GM18873 (cell line): ENCODE results near the gene SHTN1.

ENCODE experiments used
- ATAC-seq: cut with Tn5 transposase; IDR thresholded peaks from one replicate; pipeline ENCODE4 v1.9.1; 2021; ENCODE audit warnings: mild to moderate bottlenecking, moderate library complexity, moderate number of reproducible peaks; ENCODE audit not compliant: unreplicated experiment, low FRiP score

The SHTN1 gene

DNA sequence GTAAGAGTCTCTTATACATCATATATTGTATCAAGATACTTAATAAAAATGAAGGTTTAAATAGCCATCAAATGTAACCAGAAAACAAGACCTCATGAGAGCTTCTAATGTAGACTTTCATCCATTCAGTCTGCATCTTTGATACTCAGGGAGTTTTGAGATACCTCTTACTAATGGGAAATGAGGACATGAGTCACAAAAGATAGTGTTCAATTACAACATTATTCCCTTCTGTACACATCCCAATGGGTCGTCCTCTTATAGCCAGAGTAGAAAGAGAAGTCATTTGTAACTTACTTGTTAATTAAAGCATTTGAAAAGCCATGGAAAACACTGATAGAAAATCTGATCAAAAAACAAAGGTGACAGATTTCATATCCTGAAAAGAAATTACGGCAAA, 19.4 kb downstream of the SHTN1 start:
- ATAC-seq: no peak

- ATAC-seq: no peak
These were observed 20.6 kb downstream of the SHTN1 start for GRCh38 chr10:116984202-116984990.

- ATAC-seq: no peak
These were observed 24.9 kb downstream of the SHTN1 start for GRCh38 chr10:116980041-116980440.

GRCh38 chr10:116978901-116979300, 26.1 kb downstream of the SHTN1 start:
- ATAC-seq: no peak

GRCh38 chr10:116974456-116975005, 30.5 kb downstream of the SHTN1 start:
- ATAC-seq: no peak

DNA sequence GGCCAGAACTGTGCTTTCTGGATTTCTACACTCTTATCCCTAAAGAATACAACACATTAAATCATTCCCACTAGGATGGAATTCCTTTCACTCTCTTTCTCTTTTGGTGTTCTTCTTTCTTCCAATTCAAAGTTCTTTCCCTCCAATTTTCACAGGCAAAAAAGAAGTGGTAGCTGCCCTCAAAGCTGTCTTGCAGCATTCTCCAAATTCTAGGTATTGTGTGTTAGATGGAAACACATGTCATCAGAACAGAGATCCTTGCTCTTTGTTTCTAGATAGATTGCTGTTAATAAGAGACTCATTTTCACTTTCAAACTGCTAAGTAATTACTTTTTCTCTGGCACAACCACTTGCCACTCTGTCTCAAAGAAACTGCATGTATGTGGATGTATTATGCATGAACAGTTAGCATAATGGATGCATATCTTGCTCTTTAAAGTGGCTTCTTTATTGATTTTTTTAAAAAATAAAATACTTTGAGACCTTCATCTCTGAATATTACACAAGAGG, 31.0 kb downstream of the SHTN1 start:
- no peak for ATAC-seq

GRCh38 chr10:116973371-116973905, 31.5 kb downstream of the SHTN1 start:
- no peak for ATAC-seq

GRCh38 chr10:116972131-116972530, 32.9 kb downstream of the SHTN1 start:
- ATAC-seq: no peak

GRCh38 chr10:116970050-116970449, 34.9 kb downstream of the SHTN1 start:
- no peak for ATAC-seq

DNA sequence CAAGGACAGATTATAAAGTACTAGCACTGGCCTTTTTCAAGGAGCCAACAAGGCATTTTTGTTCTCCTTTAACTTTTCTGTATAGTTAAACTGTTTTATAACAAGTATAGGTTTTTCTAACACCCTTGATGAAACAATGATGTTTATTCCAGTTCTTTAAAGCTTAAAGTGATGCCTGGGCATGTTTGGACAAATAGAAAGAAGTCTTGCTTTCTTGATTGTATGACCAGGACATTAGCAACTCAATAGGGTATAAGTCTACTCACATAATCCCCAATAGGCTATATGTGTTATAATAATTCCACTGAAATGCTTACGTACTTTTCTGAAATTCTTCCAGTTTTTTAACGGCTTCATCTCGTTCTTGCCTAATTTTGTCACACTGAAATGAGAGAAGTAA, 36.7 kb downstream of the SHTN1 start:
- ATAC-seq: no peak

DNA sequence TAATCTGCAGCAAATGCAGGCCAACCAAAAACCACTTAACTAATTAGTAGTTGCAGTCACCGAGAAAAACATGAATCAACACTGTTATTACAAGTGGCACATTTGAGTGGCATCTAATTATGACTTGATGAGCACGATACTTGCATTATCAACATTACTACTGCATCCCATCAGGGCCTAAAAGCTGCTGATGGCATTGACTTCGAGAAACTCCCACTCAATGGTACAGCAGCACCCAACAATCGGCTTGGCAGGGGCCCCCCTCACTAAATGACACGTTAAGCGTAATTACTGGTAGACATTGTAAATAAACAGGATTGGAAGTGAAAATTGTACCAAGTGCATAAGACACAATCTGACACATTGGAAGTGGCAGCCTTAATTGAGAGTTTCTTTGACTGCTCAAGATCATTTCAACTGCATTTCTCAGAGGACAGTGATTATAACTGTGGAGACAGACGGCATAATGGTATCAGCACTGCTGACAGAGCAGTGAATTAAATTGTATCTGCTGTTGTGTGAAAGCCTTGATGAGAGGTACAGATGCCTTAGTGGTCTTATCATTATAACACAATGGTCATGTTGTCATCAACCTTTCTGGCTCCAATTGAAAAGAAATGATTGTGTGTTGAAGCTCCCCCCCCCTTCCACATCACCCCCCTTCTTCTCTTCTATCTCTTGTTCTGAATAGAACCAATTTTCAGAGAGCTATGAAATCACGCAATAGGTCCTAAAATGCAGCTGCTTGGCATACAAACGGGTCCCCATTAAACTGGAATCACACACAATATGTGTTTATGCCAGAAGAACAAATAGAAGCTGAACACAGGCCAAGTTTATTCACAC, 43.4 kb downstream of the SHTN1 start:
- ATAC-seq: no peak

GRCh38 chr10:116960066-116960776, 44.8 kb downstream of the SHTN1 start:
- ATAC-seq: no peak

- no peak for ATAC-seq
These were observed 52.3 kb downstream of the SHTN1 start for GRCh38 chr10:116952729-116953128.

DNA sequence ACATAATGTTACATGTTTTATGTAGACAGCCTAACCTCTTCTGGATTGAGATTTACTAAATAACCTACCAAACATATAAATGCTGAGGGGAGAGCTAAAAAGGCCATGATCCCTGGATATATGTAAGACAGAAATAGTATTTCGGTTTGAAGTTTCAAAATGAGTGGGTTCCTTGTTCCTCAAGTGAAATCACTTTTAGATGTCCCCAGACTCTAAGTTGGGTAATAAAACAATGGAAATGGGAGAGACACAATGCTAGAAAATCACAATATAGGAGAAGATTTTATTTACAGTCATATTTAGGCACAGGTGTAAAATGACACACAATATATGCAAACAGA, 56.5 kb downstream of the SHTN1 start:
- ATAC-seq: no peak

DNA sequence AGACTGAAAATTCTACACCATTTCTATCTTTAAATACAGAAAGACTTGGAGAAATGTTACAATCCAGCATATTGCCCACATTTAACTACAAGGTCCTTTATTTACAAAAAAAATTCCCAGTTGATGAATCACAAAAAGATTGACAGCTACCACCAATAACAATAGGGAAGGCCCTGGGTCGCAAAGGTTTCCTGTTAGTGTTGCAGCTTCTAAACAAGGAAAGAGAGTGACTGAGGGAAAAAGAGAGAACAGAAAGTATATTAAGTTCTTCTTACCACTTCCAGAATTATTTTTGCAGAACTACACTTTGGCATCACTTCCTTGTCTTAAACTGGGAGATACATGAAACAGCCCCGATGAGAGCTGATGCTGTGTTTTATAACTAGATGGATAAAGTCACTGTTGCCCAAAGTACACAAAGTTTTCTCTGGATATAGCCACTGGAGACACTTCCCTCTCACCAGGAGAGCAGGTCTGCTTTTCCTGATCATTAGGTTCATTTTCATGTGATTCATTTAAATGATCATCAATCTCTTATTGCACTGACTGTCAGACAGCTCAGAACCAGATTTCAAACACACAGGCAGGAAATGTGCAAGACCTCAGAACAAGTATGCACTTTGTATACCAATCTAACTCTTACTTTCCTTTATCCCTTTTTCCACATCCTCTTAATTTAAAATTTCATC, 57.0 kb downstream of the SHTN1 start:
- no peak for ATAC-seq

DNA sequence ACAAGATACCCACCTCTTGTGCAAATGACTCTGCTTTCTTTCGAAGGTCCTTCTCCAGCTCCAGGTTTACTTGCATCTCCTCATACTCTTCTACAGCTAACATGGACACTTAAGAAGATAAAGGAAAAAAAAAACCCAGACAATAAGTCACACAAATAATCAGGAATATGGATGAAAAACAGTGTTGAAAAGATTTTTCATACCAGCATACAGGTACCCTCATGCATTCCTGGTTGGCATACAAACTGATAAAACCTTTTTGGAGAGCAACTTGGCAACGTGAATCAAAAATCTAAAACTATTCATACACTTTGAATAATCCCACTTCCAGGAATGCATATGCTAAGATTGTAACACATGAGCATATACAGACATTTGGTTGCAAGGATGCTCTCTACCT, 60.1 kb downstream of the SHTN1 start:
- no peak for ATAC-seq

DNA sequence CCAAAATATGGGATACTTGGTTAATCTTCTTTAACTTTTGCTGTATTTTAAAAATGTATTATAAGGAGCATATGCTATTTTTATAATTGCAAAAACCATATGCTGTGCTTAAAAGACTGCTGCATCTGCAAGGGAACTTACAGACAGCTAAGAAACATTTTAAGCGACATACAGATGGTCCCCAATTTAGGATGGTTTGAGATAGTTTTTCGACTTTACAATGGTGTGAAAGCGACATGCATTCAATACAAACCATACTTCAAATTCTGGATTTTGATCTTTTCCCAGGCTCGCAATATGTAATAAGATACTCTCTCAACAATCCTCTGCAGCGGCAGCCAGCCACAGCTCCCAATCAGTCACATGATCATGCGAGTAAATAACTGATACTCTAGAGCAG, 73.2 kb downstream of the SHTN1 start:
- ATAC-seq: no peak

GRCh38 chr10:116926426-116926825, 78.6 kb downstream of the SHTN1 start:
- no peak for ATAC-seq

DNA sequence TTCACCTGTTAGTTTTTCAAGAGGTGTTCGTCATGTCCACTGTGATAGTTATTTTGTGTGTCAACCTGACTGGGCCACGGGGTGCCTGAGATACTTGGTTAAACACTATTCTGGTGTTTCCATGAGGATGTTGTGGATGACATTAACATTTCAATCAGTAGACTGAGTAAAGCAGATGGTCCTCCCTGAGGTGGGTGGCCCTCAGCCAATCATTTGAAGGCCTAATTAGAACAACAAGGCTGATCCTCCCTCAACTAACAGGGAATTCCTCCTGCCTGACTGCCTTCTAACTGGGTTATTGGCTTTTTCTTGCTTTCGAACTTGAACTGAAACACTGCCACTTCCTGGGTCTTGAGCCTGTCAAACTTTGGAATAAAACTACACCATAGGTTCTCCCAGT, 79.9 kb downstream of the SHTN1 start:
- ATAC-seq: no peak

DNA sequence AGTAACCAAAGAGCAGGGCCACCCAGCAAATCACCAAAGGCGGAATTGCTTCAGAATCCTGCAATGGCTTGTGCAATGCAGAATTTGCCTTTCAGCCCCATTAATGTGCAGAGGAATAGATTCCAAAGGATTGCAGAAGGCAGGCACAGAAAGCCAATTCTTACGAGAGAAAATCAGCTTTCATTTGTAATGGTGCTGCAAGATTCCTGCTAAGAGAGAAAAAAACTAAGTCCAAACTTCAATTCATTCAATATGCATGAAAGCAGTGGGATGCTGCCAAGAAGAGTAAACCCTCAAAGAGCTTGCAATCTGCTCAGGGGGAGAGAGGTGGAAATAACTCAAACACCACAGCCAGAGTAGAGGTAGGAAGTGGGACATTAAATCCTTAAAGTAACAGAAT, 85.3 kb downstream of the SHTN1 start:
- no peak for ATAC-seq
